HT-29 (cell line): ENCODE data around the gene CLIP1. TPM values are rescaled to one million over a fixed set of nuclear protein-coding genes. Genes with fewer than 3 reads are reported as not detected.
"Not testable (repeated sequence)": the region's sequence is repeated elsewhere in the genome, so short reads cannot be mapped to it uniquely, and the experiment has no call there.

Experiments
- DNase-seq: peaks from one replicate; pipeline ENCODE4 v3.0.0-alpha.2; 2015; ENCODE audit warnings: low spot score
- total RNA-seq: library from RNA; depleted of rRNA; stranded (reverse); fragments of >200 nt; shearing (Covaris generic); gene quantifications from 2 replicates; pipeline ENCODE4 v1.2.3, GENCODE V29; 2014; rRNA removed

The CLIP1 gene
- 23.3 and 26.6 TPM in 2 replicates for total RNA-seq

DNA sequence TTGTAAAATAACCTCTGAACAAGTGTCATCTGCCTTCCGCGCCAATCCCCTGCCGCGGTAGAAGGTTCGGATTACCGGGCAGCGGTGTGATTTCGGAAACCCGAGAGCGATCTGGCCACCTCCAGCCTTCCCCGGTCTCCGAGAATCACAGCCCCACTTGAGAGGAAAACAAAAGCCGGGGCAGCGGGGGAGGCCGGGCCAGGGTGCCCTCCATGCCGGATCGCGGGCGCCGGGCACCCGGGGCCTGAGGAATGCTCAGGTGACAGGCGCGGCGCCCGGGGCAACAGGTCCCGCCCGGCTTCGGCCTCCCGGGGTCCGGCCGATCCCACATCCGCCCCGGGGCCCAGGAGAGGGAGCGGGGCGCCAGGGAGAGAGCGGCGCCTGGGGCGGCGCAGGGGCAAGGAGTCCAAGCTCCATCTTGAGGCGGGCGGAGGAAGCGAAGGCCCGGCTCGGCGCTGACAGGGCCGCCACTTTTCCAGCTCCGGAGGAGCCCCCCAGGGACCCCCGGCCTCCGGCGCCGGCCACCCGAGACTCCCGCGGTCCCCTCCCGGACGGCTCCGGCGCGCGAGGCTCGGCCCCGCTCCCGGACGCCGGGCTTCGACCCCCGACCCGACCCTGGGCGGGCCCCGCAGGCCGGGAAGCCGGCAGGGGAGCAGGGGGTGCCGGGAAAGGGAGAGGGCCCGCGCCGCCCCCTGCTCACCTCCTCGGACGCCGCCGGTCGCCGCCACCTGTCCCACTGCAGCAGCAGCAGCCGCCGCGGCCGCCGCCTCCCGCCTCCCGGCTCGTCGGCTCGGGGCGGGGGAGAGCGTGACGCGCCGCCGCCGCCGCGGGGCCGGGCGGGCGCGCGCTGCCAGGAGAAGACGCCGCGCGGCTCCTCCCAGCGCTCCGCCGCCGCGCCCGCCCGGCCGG is at the start of gene CLIP1:
Gene CLIP1, minus strand, starts transcription at position 849 of the 909 bp plus-strand sequence. CDS start 42,217 bp downstream, outside the sequence.
- peak; percentile 76 for DNase-seq

- peak; percentile 76 for DNase-seq
These were observed 49.1 kb upstream of the CLIP1 start for GRCh38 chr12:122471324-122472226.

DNA sequence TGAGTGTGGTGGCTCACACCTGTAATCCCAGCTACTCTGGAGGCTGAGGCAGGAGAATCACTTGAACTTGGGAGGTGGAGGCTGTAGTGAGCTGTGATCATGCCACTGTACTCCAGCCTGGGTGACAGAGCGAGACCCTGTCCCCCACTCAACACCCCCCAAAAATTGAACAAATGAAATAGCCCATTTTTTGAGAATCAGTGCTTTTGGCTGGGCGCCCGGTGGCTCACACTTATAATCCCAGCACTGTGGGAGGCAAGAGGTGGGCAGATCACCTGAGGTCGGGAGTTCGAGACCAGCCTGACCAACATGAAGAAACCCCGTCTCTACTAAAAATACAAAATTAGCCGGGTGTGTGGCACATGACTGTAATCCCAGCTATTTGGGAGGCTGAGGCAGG is 48.1 kb upstream of the CLIP1 start:
- DNase-seq, result not testable (repeated sequence)

- DNase-seq, result not testable (repeated sequence)
These were observed 47.4 kb upstream of the CLIP1 start for GRCh38 chr12:122469856-122470255.

DNA sequence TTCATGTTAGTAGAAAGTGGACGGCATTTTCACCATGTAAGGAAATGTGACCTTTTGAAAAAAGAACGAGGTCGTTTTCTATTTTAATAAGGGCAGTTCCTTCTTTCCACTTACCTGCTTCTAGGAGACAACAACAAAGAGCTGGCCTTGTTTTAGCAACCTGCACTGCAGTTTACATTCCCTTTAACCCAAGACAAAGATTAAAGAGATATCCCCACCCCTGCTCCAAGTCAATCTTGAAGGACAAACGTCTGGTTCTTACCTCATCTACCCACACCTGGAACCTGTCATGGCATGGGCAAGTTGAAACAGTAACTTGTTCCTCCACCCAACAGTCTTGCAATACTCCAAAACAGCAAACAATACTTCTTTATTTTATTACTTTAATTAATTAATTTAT is 45.5 kb upstream of the CLIP1 start:
- DNase-seq, result peak; percentile 80

- DNase-seq, result peak; percentile 61
These were observed 42.0 kb upstream of the CLIP1 start for GRCh38 chr12:122464317-122465042.

DNA sequence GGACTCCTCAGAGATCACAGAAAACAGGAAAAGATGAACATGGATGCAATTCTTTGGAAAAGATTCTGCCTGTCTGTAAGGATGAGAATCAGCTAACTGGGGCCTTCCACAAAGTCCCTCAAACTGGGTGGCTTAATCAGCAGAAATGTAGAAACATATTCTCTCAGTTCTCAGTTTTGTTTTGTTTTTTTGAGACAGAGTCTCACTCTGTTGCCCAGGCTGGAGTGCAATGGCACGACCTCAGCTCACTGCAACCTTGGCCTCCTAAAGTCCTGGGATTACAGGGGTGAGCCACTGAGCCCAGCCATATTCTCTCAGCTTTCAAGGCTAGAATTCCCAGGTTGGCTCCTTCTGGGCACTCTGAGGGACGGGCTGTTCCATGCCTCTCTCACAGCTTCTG is 38.2 kb upstream of the CLIP1 start:
- no peak for DNase-seq

- no peak for DNase-seq
These were observed 37.6 kb upstream of the CLIP1 start for GRCh38 chr12:122460061-122460460.

DNA sequence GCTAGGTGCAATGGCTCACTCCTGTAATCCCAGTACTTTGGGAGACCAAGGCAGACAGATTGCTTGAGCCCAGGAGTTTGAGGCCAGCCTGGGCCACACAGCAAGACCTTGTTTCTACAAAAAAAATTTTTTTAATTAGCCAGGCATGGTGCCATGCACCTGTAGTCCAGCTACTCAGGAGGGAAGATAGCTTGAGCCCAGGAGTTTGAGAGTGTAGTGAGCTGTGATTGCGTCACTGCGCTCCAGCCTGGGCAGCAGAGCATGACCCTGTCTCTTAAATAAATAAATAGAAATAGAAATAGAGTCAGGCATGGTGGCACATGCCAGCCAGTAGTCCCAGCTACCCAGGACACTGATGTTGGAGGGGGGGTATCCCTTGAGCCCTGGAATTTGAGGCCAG is 36.7 kb upstream of the CLIP1 start:
- no peak for DNase-seq

DNA sequence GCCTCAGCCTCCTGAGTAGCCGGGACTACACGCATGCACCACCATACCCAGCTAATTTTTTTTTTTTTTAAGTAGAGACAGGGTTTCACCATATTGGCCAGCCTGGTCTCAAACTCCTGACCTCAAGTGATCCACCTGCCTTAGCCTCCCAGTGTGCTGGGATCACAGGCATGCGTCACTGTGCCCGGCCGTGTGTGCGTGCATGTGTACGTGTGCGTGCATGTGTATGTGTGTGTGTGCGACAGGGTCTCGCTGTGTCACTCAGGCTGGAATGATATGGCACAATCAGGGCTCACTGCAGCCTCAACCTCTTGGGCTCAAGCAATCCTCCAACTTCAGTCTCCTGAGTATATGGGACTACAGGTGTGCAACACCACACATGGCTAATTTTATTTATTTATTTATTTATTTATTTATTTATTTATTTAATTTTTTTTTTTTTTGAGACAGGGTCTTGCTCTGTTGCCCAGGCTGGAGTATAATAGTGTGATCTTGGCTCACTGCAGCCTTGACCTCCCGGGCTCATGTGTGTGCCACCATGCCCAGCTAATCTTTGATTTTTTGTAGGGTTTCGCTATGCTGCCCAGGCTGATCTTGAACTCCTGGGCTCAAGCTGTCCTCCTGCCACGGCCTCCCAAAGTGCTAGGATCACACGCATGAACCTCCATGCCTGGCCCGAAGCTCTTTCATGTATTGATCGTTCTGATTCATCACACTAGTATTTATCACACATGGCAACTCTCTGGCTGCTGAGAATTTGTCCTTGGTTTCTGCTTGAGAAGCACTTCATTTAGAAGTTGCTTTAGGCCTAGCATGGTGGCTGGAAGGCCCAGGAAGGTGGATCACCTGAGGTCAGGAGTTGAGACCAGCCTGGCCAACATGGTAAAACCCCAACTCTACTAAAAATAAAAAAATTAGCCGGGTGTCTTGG is 35.9 kb upstream of the CLIP1 start:
- DNase-seq, result no peak

DNA sequence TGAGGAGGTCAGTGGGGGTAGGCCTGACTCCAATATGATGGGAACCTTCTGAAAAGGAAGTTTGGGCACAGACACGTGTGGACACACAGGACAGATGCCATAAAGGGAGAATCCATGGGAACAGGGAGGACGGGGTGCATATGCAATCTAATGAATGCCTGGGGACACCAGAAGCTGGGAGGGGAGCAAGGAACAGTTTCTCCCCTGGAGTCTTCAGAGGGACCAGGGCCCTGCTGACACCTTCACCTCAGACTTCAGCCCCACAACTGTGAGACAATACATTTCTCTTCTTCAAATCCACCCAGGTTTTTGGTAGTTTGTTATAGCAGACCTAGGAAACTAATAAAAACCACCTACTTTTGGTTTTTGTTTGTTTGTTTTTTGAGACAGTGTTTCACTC is 35.2 kb upstream of the CLIP1 start:
- DNase-seq, result no peak

DNA sequence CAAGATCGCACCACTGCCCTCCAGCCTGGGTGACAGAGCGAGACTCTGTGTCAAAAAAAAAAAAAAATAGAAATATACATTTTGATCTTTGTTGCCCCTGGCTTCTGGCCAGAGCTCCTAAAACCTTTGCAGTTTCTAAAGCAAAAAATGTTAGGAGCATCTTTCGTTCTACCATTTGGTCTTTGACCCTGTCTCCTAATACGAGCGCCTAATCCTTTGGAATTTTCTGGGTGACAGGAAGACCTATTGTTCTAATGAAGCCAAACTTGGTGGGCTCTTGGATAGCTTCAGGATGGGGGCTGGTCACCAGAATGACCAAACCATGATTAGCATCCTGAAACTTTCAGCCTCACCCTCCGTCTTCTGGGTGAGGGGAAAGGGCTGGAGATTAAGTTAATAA is 32.3 kb upstream of the CLIP1 start:
- DNase-seq, result no peak

DNA sequence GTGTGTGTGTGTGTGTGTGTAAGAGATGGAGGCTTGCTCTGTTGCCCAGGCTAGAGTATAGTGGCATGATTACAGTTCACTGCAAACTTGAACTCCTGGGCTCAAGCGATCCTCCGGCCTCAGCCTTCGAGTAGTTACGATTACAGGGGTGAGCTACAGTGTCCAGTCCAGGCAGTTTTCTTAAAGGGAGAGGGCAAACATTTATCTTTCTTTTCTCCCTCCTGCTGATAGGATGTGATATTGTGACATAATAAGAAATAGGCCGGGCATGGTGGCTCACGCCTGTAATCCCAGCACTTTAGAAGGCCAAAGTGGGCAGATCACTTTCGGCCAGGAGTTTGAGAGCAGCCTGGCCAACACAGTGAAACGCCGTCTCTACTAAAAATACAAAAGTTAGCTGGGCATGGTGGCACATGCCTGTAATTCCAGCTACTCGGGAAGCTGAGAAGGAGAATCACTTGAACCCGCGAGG is 31.8 kb upstream of the CLIP1 start:
- no peak for DNase-seq

DNA sequence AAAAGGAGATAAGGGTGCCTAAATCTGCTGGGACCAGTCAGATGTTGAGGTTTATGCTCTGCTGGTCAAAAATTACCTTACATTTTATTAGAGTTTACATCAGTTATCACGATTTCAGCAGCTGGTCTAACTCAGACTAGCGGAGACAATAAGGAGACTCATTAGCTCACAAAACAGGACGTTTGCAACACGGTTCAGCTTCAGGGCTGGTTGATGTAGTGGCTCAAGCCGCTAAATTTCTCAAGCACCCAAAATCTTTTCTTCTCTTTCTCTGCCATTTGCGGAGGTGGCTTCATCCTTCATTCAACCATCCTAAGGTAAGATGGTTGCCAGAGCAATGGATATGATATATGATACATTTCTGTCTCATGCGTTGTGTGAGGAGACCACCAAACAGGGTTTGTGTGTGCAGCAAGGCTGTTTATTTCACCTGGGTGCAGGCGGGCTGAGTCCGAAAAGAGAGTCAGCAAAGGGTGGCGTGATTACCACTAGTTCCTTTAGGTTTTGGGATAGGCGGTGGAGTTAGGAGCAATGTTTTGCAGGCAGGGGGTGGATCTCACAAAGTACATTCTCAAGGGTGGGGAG is 30.3 kb upstream of the CLIP1 start:
- no peak for DNase-seq

GRCh38 chr12:122449317-122449716 is 26.8 kb upstream of the CLIP1 start:
- DNase-seq, result peak; percentile 83

DNA sequence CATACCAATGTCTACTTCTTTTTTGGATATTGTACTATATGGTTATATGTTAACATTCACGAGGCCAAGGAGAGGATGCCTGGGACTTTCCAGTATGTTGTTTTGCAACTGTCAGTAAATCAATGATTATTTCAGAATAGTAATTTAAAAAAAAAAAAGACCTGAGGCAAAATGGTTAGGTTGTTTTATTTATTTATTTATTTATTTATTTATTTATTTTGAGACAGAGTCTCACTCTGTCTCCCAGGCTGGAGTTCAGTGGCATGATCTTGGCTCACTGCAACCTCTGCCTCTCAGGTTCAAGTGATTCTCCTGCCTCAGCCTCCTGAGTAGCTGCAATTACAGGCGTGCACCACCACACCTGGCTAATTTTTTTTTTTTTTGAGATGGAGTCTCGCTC is 25.4 kb upstream of the CLIP1 start:
- DNase-seq, result not testable (repeated sequence)

- DNase-seq, result not testable (repeated sequence)
These were observed 23.9 kb upstream of the CLIP1 start for GRCh38 chr12:122446390-122446789.

GRCh38 chr12:122444071-122444470 is 21.6 kb upstream of the CLIP1 start:
- DNase-seq, result not testable (repeated sequence)

GRCh38 chr12:122438822-122439221 is 16.4 kb upstream of the CLIP1 start:
- not testable (repeated sequence) for DNase-seq

- no peak for DNase-seq
These were observed 15.2 kb upstream of the CLIP1 start for GRCh38 chr12:122437656-122438121.
